ENCODE results near the gene KDM2B.

KDM2B gene

DNA sequence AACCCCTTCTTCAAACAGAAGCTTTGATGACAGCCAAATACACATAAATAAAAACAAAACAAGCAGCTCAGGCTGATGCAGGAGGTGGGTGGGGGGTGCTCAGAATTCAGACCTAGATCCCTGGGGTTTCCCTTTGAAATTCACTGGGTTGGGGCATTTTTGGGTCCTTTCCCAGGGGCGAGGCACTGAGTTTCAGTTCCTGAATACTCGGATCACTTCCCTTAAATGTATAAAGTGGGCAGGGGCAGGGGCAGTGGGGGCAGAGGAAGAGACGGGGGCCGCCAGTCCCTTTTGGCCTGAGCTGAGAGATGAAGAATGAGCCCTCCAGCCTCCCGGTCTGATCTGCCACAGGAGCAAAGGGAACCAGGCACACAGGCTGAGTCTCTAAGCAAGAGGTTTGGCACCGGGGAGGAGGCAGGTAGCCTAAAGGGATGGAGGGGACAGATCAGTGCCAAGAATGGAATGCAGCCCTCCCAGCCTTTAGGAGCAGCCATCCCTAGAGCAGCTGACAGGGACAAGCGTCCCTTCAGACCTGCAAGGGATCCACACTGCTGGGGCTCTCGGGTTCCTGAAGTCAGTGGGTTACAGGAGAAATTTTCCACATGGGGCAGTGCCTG is 20.3 kb downstream of the KDM2B start:
- no peak for DNase-seq

DNA sequence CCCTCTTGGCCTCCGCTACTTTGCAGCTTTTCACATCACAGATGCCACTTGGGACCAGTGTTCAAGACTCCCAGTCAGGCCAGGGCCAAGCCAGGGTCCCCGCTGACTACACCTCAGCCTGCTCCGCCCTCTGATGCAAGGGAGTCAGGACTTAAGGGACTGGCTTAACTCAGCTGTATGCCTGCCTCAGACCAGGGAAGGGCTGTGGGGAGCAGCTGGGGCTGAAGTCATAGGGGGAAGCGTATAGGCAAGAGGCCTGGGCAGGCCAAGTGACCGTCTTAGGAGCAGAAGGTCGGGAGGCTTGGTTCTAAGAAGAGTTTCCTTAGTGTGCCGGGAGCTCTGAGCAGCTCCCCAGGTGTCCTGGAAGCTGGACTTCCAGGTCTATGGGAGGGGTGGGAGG is 21.9 kb downstream of the KDM2B start:
- no peak for DNase-seq

DNA sequence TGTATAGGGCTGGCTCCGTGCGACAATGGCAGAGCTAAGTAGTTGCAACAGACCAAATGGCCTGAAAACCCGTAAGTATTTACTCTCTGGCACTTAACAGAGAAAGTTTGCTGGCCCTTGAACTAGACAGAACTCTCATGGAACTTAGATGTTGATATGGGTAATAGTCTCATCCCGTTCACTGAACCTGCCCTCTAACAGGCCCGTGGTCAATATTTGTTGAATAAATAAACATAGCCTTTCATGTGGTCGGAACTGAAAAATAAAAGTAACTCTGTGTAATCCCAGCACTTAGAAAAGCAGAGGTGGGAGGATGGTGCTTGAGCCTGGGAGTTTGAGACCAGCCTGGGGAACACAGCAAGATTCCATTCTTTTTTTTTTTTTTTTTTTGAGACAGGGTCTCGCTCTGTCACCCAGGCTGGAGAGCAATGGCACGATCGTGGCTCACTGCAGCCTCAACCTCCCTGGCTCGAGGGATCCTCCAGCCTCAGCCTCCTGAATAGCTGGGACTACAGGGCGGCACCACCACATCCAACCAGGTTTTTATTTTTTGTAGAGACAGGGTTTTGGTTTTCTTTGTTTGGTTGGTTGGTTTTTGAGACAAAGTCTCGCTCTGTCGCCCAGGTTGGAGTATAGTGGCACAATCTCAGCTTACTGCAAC is 29.7 kb downstream of the KDM2B start:
- DNase-seq: no peak

DNA sequence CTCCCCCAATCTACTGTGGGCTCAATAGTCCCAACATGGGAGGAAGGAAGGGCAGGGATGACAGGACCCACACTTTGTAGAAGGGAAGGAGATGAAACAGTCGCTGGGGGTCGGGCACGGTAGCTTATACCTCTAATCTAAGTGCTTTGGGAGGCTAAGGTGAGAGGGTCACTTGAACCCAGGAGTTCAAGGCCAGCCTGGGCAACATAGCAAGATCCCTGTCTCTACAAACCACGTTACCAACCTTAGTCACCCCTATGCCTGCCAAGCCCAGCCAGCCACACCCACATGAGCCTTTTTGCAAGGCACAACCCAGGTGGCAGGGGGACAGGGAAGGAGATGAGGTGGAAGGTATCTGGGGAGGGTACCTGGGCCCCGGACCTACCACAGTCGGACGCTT is 31.7 kb downstream of the KDM2B start:
- DNase-seq: no peak

DNA sequence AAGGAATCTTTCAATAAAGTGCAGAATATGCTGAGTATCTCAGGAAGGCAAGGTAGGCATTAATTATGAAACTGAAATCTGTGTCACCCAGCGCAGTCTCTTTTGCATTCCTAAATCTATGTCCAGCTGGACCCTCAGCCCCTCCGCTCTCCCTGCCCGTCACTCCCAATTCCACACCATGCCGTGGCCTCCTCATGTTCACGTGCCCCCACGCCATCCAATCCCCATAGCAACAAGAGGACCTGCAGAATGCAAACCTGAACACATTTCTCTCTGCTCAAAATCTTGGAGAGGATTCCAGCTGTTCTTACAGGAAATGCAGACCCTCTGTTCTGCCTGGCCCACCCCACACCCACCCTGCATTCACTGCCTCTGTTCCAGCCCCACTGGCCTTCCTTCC is 35.3 kb downstream of the KDM2B start:
- no peak for DNase-seq

DNA sequence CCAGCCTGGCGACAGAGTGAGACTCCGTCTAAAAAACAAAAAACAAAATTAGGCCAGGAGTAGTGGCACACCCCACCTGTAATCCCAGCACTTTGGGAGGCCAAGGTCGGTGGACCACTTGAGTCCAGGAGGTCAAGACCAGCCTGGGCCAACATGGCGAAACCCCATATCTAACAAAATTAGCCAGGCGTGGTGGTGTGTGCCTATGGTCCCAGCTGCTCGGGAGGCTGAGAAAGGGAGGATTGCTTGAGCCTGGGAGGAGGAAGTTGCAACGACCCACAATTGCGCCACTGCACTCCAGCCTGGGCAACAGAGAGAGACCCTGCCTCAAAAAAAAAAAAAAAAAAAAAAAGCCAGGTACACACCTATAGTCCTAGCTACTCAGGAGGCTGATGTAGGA is 37.0 kb downstream of the KDM2B start:
- no peak for DNase-seq

DNA sequence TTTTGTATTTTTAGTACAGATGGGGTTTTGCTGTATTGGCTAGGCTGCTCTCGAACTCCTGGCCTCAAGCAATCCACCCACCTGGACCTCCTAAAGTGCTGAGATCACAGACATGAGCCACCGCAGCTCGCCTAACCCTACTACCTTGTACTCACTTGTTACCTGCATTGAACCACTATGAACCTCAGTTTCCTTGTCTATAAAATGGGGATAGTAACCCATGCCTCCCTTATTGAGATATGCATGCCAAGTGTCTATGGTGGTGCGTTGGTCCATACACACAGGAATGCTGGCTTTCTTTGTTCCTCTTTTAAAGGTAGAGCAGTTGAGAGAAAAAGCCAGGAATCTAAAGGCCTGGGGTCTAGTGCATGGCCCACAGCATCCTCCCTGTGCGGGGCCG is 40.9 kb downstream of the KDM2B start:
- DNase-seq: no peak

DNA sequence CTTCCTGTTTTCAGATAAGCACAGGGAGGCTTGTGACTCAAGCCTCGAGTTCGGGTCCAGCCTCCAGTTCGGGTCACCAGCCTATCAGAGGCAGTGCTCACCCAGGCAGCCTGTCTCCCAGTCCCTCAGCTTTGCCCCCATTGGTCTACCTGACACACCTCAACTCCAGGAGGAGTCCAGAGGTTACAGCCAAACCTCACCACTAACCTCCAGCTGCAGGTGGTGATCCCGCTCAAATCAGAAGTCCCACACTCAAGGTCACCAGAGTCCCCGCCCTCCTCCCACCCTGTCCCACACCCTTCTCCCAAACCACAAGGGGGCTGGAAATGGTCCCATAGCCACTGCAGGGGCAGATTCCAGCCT is 42.1 kb downstream of the KDM2B start:
- DNase-seq: no peak

DNA sequence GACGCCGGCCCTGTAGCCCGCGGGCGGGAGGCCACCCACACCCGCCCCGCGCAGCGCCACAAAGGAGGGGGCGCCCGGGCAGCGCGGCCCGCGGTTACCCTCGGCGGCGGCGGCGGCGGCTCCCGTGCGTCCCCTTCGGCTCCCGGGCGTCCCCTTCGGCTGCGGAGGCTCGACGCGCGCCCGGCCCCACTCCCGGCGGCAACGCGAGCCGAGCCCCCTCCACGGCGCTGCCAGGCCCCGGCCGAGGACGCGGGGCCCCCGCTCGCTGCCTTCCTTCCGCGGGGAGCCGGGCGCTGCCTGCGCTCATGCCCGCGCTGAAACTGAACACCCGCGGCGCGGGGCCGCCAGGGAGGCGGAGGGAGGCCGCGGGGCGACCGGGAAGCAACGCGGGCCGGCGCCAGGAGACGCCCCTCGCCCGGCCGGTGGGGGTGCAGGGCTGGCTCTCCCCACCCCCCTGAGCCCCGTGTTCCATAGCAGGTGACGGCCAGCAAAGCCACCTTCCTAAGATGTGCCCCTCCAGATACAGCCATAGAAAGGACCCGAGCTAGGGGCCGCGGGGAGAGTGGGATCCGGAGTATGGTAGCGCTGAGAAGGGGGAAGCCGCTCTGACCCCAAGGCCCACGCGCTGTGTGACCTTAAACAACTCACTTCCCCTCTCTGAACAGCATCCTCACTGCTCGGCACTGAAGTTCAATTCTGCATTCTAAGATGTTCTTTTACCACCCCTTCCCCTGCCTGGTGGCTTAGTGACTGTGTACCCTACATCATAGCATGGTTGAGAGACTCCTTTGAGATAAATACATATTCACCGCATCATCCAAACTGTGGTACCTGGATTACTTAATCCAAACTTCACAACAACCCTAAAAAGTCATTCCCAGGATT is 42.8 kb downstream of the KDM2B start:
- no peak for DNase-seq

DNA sequence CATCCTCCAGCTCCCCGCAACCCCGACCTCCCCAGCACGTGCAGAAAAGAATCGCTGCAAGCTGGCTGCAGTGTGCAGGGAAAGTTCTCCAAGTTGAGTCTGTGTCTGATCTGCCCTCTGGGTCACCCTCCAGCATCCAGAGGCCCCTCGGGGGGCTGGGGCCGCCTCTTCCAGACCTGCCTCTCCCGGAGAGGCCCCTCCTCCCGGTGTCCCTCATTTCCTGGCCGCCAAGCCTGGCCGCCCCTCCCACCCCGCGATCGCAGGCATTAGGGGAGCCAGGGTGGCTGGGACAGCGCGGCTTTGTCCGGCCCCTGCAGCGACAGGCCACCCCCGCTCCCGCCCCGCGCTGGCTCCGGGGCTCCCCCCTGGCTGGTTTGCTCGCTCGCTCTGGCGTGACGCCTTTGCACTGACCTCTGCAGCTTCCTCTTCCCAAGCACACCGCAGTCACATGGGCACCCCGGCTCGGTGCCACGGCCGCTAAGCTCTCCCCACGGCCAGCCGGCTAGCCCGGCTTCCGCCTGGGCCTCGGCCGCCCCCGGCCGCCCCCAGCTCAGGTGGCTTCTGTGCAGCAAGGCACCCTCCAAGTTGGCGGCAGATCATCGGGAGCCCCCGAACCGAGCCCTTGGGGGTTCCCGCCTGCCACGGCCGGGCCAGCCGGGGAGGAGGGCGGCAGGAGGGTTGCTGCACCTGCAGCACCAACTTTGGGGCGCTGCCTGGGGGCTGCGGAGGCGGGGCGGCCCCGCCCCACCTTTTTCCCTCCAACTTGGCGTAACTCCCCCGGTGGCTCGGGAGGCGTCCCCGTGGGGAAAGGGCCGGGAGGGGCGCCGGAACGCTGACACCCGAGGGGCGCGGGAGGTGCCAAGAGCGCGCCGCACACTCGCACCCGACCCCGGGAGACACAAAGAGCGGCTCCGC is 43.7 kb downstream of the KDM2B start:
- no peak for DNase-seq

DNA sequence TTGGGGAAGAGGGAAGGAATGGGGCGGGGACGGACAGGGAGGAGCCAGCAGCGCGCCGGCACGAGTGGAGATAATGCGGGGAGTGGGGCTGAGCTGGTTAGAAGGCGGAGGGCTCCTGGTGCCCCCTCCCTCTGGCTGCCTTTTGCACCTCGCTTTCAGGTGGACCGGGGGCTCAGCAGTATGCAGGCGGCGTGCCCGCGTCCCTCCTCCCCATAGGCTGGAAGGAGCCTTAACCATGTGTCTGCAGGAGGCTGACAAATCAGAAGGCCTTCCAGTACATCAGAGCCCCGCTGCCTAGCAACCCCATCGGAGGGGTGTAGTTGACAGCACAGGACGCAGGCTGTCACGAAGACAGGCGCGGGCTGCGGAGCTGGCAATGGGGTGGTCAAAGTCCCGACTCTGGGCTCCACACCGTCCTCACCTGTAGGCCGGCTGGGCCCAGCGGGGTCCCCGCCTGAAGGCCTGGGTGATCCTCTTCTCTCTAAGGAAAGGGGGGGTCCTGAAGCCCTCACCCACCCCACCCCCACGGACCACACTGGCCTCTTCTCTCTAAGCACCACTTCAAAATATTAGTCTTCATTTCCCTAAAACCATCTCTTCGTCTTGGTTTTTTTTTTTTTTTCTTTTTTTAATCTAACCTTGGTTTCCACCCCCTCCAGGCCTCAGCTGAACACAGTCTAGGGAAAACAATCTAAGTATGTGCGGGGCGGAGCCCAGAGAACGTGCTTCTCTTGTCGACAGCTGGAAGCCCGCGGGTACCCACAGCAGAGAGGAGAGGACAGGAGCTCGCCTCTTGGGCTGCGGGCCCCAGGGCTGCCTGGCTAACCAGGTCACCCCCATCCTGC is 44.5 kb downstream of the KDM2B start:
- peak; percentile 69 for DNase-seq

DNA sequence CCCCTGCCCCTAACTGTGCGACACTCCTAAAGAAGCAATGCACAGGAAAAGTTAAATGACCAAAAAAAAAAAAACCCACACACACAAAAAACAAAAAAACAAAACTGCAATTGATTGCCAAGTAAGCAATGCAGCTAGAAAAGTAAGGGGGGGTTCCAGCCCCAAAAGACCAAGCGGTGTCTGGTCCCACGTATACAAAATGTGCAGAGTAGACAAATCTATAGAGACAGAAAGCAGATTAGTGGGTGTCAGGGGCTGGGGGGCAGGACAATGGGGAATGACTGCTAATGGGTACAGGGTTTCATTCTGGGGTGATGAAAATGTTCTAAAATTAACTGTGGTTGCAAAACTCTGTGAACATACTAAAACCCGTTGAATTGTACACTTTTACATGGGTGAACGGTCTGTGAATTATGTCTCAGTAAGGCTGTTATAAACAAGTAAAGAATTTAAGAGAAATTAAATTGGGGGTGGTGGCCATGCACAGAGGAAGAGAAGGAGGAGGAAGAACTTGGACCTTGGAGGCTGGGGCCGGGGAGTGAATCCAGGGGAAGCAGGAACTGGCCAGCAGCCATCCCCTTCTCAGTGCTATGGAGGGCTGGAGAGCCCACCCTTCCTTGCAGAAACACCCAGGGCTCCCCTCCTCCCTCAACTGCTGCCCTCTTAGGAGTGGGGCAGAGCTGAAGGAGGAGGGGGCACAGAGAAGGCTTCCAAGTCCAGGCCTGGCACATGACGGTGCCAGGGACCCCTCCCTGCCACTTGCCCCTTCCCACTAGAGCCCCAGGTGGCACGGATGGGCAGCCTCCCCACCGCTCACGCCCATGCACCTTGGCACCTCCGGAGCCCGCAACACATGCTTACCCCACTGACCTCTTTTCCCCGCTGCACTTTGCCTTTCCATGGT is 45.4 kb downstream of the KDM2B start:
- DNase-seq: no peak

DNA sequence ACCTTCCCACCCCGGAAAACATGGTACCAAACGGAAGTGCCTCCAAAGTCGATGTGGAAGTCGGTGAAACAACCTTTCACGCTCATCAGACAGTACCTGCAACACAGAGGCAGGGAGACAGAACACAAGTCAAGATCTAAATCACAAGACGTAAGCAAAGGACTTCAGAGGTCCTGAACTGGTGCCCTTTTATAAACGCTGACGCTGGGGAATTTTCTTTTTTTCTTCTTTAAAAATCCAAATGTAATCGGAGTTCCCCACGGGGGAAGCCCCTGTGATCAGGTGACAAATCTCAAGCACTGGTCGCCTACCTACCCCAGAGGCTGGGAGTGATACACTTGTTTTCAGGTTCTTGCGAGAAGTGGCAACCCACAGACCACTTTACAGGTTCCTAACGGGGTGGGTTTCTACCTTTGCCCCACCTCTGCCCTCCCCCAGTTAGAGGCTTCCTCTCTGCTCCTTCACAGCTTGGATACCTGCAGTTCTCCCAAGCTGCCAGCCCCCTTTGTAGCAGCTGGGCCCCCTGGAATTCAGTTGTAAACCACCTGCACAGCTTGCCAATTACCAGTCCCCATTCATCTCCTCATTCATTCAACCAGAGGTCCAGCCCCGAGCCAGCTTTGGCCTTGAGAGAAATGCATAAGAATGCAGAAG is 46.2 kb downstream of the KDM2B start:
- DNase-seq: no peak

DNA sequence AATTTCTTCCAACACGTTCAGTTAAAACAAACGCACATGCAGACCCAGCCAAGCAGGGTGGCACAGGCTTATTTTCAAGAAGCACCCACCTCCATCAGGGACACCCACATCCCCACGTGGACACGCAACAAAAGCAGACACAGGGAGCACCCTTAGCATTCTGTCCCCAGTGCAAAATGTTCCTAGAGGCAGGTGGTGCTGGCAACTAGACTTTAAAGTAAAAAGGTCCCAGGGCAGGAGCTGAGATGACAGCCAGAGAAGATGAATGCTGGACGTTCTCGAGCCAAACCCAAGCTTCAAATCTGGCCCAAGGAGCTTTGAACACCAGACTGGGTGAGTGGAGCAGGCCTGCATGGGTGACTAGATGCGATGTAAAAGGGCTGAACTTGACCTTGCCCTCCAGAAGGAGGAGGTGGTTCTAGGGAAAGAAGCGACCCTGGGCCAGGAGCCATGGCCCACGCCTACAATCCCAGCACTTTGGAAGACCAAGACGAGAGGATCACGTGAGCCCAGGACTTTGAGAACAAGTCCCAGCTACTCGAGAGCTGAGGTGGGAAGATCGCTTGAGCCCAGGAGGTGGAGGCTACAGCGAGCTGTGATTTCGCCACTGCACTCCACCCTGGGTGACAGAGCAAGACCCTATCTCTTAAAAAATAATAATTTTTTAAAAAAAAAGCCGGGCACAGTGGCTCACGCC is 47.3 kb downstream of the KDM2B start:
- DNase-seq: no peak

DNA sequence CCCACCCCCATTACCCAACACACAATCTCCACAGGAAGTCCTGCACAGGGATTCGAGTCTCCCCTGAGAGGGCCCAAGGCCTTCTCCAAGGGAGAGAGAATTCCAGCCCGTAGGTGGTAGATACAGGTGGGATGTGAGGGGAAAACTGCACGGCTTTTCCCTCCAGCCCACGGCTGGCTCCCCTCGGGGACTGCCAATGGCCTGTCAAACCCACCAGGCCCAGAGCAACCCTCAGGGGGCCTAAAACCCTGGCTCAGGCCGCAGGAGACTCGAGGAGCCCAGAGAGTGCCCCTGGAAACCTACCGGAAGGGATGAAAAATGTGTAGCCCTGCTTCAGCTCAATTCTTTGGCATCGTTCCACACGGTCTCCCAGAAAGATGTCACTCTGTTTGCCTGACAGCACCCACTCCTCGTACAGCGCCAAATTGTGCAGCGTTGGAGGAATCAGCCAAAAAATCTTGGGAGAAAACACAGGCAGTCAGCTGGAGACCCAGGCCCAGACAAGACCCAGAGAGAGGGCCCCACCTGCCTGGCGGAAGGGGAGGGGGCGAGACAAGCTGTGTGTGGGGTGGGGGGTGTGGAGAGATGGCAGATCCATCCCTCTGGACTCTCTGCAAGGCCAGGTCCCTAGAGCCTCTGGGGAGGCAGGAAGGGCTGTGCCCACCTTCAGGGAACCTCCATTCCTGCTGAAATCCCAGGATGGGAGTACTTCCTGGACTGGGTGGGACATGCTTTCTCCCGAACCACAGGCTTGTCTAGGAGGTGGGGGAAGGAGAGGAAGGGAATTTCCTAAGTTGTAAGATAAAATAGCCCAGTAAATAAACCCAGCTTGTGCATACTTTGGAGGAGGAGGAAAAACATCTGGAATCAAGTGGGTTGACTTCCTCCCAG is 48.1 kb downstream of the KDM2B start:
- DNase-seq: no peak

DNA sequence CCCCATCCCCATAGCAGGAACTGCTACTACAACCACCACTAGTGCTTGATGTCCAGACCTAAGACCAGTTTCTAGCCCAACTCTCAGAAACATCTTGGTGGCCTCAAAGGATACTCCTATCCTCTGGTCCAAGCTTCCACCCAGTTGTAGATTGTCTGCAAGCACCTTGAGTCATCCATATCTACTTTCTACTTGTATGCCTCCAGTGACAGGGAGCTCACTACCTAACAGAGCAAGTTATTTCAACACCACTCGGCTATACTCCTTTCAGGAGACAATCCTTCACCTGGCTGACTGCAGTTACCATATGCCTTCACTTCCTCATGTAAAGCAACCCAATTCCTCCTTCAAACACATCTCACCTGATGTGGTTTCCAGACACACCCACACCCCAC is 49.5 kb downstream of the KDM2B start:
- DNase-seq: no peak

DNA sequence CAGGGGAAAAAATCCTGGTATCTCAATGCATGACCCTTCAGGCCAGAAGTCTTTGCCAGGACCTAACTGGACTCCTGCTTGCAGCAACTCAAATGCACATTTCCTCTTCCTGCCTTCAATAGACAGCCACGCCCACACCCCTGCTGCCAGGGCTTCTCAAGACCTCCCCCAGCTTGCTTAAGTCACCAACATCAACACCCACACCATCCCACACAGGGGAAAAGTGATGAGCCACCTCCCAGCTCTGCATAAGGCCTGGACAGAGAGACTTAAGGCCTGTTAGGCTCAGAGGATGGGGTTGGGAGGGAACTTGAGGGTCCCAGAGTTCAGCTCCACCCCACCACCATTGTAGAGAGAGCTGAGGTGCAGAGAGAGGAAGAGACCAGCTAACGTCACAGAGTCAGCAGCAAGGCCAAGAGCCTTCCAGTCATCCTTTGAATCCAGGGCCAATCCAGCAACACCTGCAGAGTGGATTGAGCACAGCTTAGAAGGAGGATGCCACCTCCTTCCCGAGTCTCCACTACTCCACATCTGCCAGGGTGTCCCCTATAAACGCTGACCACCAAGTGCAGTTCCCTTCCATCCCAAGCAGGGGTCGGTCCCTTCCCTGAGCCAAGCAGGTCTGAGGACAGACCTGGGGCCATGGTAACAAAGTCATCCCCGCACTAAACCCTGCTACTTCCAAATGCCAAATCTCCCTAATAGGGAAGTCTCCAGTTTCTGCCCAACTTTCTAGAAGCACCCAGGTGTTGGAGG is 50.0 kb downstream of the KDM2B start:
- DNase-seq: no peak

DNA sequence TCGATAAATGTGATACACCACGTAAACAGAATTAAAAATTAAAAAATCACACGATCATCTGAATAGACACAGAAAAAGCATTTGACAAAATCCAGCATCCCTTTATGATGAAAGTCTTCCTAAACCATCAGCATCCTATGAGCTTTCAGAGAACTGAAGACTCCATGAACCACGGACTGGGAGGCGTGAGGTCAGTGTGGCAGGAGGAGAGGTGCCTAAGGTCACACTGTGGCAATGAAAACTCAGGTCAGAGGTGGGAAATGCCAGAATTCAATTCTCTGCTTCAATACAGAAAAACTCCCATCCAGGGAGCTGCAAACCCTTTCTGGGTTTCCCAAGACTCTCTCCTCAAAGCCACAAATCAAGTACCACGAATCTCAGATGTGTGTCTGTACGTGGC is 51.6 kb downstream of the KDM2B start:
- DNase-seq: no peak

Measured in NCI-H1417 treated with DMSO at 0.1 percent for 48 hours (cell line).